HEK293T (cell line): ENCODE data around the gene RALB.

ENCODE experiments used
- CTCF ChIA-PET: fragments of 350-600 bp; formaldehyde crosslinking; extraction: SDS; loops from one replicate; lab custom pipeline; 2021; ENCODE audit warnings: antibody characterized with exemption, inconsistent platforms; lab: Yijun Ruan, JAX
- POLR2A ChIA-PET: fragments of 350-600 bp; formaldehyde crosslinking; extraction: SDS; loops from one replicate; lab custom pipeline; 2020; ENCODE audit warnings: antibody characterized with exemption, inconsistent platforms; lab: Yijun Ruan, JAX
- DNase-seq: peaks from one replicate; pipeline ENCODE4 v3.0.0; 2012; ENCODE audit warnings: mixed read lengths; ENCODE audit errors: extremely low spot score
- ARNT ChIP-seq: fragments of 450-650 bp; IDR thresholded peaks from 2 replicates; pipeline ENCODE4 v1.6.1; 2017; ENCODE audit warnings: mild to moderate bottlenecking
- BHLHE40 ChIP-seq: fragments of 450-650 bp; IDR thresholded peaks from 2 replicates; pipeline ENCODE4 v1.6.1; 2016; ENCODE audit warnings: mild to moderate bottlenecking, moderate library complexity, borderline replicate concordance
- CTBP1 ChIP-seq: fragments of 450-650 bp; IDR thresholded peaks from 2 replicates; pipeline ENCODE4 v1.6.1; 2016; ENCODE audit warnings: borderline replicate concordance
- ELF4 ChIP-seq: fragments of 450-650 bp; IDR thresholded peaks from 2 replicates; pipeline ENCODE4 v1.6.1; 2017; ENCODE audit warnings: antibody characterized with exemption
- FOXA1 ChIP-seq: fragments of 450-650 bp; IDR thresholded peaks from 2 replicates; pipeline ENCODE4 v1.6.1; 2016; ENCODE audit warnings: mild to moderate bottlenecking
- FOXK2 ChIP-seq: fragments of 450-650 bp; IDR thresholded peaks from 2 replicates; pipeline ENCODE4 v1.6.1; 2016; ENCODE audit warnings: mild to moderate bottlenecking
- FOXM1 ChIP-seq: fragments of 450-650 bp; IDR thresholded peaks from 2 replicates; pipeline ENCODE4 v1.6.1; 2017; ENCODE audit warnings: mild to moderate bottlenecking, borderline replicate concordance
- HDGF ChIP-seq: fragments of 450-650 bp; IDR thresholded peaks from 2 replicates; pipeline ENCODE4 v1.6.1; 2017; ENCODE audit warnings: antibody characterized with exemption, borderline replicate concordance
- L3MBTL2 ChIP-seq: fragments of 450-650 bp; conservative IDR thresholded peaks from 2 replicates; pipeline ENCODE4 v1.6.1; 2016; ENCODE audit warnings: mild to moderate bottlenecking
- LEF1 ChIP-seq: fragments of 450-650 bp; IDR thresholded peaks from 2 replicates; pipeline ENCODE4 v1.6.1; 2017; ENCODE audit warnings: mild to moderate bottlenecking, borderline replicate concordance
- NFRKB ChIP-seq: fragments of 450-650 bp; IDR thresholded peaks from 2 replicates; pipeline ENCODE4 v1.6.1; 2016; ENCODE audit warnings: mild to moderate bottlenecking, moderate library complexity
- PKNOX1 ChIP-seq: fragments of 450-650 bp; IDR thresholded peaks from 2 replicates; pipeline ENCODE4 v1.6.1; 2016
- SP1 ChIP-seq: fragments of 450-650 bp; IDR thresholded peaks from 2 replicates; pipeline ENCODE4 v1.6.1; 2017
- SUZ12 ChIP-seq: fragments of 450-650 bp; IDR thresholded peaks from 2 replicates; pipeline ENCODE4 v1.6.1; 2016; ENCODE audit warnings: mild to moderate bottlenecking
- TARDBP ChIP-seq: fragments of 450-650 bp; IDR thresholded peaks from 2 replicates; pipeline ENCODE4 v1.6.1; 2016
- ZNF384 ChIP-seq: fragments of 450-650 bp; IDR thresholded peaks from 2 replicates; pipeline ENCODE4 v1.6.1; 2016

The RALB gene

GRCh38 chr2:120225549-120226065, 27.0 kb upstream of the RALB start:
- CTCF ChIA-PET: no interaction called here
- TF ChIP-seq BHLHE40 (no peak), PKNOX1 (no peak), HDGF (no peak), NFRKB (no peak), L3MBTL2 (no peak), CTBP1 (no peak), FOXM1 (no peak), TARDBP (no peak), LEF1 (no peak), FOXK2 (no peak), SUZ12 (no peak), SP1 (no peak)
- DNase-seq: no peak
- POLR2A ChIA-PET: interaction anchor here (1.2 kb wide), 1 partner anchor 11 kb away, joined by 3 read pairs; no protein-coding TSS in a partner anchor

- CTCF ChIA-PET: no interaction called here
- no peak for DNase-seq
- TF ChIP-seq BHLHE40: no peak
- no peak for TF ChIP-seq NFRKB
- TF ChIP-seq FOXK2: no peak
- no peak for TF ChIP-seq FOXM1
- TF ChIP-seq SP1: no peak
- TF ChIP-seq ZNF384: no peak
- no peak for TF ChIP-seq PKNOX1
- no peak for TF ChIP-seq HDGF
- TF ChIP-seq SUZ12: no peak
- no peak for TF ChIP-seq LEF1
- TF ChIP-seq TARDBP: no peak
- no peak for TF ChIP-seq ARNT
- no peak for TF ChIP-seq CTBP1
- no peak for TF ChIP-seq FOXA1
- no peak for TF ChIP-seq ELF4
- TF ChIP-seq L3MBTL2: no peak
- POLR2A ChIA-PET: no interaction called here
Measured at GRCh38 chr2:120226316-120226715, 26.3 kb upstream of the RALB start.

- POLR2A ChIA-PET: interaction anchor here (1.3 kb wide), 1 partner anchor 25 kb away, joined by 3 read pairs; the partner anchor contains the start of gene RALB
- CTCF ChIA-PET: no interaction called here
- TF ChIP-seq TARDBP (no peak), SP1 (no peak), HDGF (no peak), ELF4 (no peak), BHLHE40 (no peak), ZNF384 (no peak), ARNT (no peak), FOXK2 (no peak), SUZ12 (no peak), CTBP1 (no peak), L3MBTL2 (no peak), NFRKB (no peak), FOXM1 (no peak), PKNOX1 (no peak)
- DNase-seq: no peak
Measured at GRCh38 chr2:120227111-120227991, 25.3 kb upstream of the RALB start.

GRCh38 chr2:120228503-120228902, 24.1 kb upstream of the RALB start:
- TF ChIP-seq FOXM1 (no peak), BHLHE40 (no peak), ELF4 (no peak), HDGF (no peak), FOXK2 (no peak), ARNT (no peak), L3MBTL2 (no peak)
- no peak for DNase-seq
- ChIA-PET POLR2A (interaction anchor here (1.3 kb wide), 1 partner anchor 24 kb away, joined by 3 read pairs; the partner anchor contains the start of gene RALB), CTCF (interaction anchor here (0.5 kb wide), 1 partner anchor 43 kb away, joined by 3 read pairs; no protein-coding TSS in a partner anchor)

GRCh38 chr2:120229341-120229740, 23.3 kb upstream of the RALB start:
- TF ChIP-seq TARDBP: no peak
- no peak for TF ChIP-seq FOXM1
- TF ChIP-seq L3MBTL2: no peak
- TF ChIP-seq FOXA1: no peak
- no peak for TF ChIP-seq ELF4
- TF ChIP-seq ARNT: no peak
- no peak for TF ChIP-seq ZNF384
- TF ChIP-seq FOXK2: no peak
- TF ChIP-seq BHLHE40: no peak
- no peak for TF ChIP-seq SUZ12
- TF ChIP-seq NFRKB: no peak
- TF ChIP-seq HDGF: no peak
- TF ChIP-seq LEF1: no peak
- no peak for TF ChIP-seq PKNOX1
- no peak for TF ChIP-seq CTBP1
- TF ChIP-seq SP1: no peak
- CTCF ChIA-PET: no interaction called here

More at GRCh38 chr2:120229341-120229740, 23.3 kb upstream of the RALB start:
- no peak for DNase-seq
- POLR2A ChIA-PET: no interaction called here
